ENCODE measurements around the gene SMAD3.

SMAD3 gene

GRCh38 chr15:67137319-67137718, 71.9 kb downstream of the SMAD3 start (continued):
- TF ChIP-seq ZNF280C (tag by site-specific recombination; IDR thresholded peaks at IDR 0.05) (no peak), ZFP3 (tag by site-specific recombination; IDR thresholded peaks at IDR 0.05; ENCODE audit: low read depth) (no peak)

- no peaks in the 10 kb centered on the region for H3K9me3 ChIP-seq (ENCODE audit: control insufficient read depth, insufficient read depth, low read depth, low read length)
- CTCF ChIA-PET, result interaction anchor here (0.7 to 1.2 kb wide), 3 partner anchors 177 to 208 kb away, joined by 3 to 4 read pairs (median 4); no protein-coding TSS in a partner anchor
- POLR2A ChIA-PET, result interaction anchor here (0.6 to 1.1 kb wide), 2 partner anchors 16 to 74 kb away, joined by 3 to 4 read pairs; no protein-coding TSS in a partner anchor
- H3K4me1 ChIP-seq (ENCODE audit: control insufficient read depth, insufficient read depth, low read length), result peaks cover 42% of the 10 kb centered on the region
- no peak for TF ChIP-seq ZNF48 (tag by site-specific recombination; IDR thresholded peaks at IDR 0.05)
- peak; percentile 79 for TF ChIP-seq FEZF1 (tag by site-specific recombination; IDR thresholded peaks at IDR 0.05)
- TF ChIP-seq ZNF398 (tag by site-specific recombination; IDR thresholded peaks at IDR 0.05), result peak; percentile 30; the same call in 1 of the 2 replicates
- no peak for TF ChIP-seq ZNF645 (tag by site-specific recombination; IDR thresholded peaks at IDR 0.05)
- TF ChIP-seq SP2 (tag by site-specific recombination; IDR thresholded peaks at IDR 0.05), result no peak
- TF ChIP-seq OSR2 (tag by site-specific recombination; IDR thresholded peaks at IDR 0.05), result no peak
- TF ChIP-seq ZNF660 (tag by site-specific recombination; IDR thresholded peaks at IDR 0.05), result no peak
- TF ChIP-seq ZBTB48 (tag by site-specific recombination; IDR thresholded peaks at IDR 0.05), result peak; percentile 47; the same call in 1 of the 2 replicates
- TF ChIP-seq ZNF114 (tag by site-specific recombination; IDR thresholded peaks at IDR 0.05), result no peak
- peak; percentile 32 for TF ChIP-seq ZIC2 (tag by site-specific recombination; IDR thresholded peaks at IDR 0.05)
- no peak for TF ChIP-seq ZNF19 (tag by site-specific recombination; IDR thresholded peaks at IDR 0.05; ENCODE audit: low read depth)
- no peak overlapping the region for H3K4me3 ChIP-seq (ENCODE audit: low read depth, low read length)
- H3K36me3 ChIP-seq (ENCODE audit: control insufficient read depth in 2 of 2, insufficient read depth in 1 of 2, low read length in 2 of 2), result no peaks in the 10 kb centered on the region
- H3K27ac ChIP-seq (ENCODE audit: extremely low read depth, low read depth, low read length), result peak overlapping the region; percentile 82
These were observed 72.8 kb downstream of the SMAD3 start for GRCh38 chr15:67137951-67138848.

- Histone ChIP-seq H3K4me1 (ENCODE audit: control insufficient read depth, insufficient read depth, low read length) (peaks cover 34% of the 10 kb centered on the region), H3K27ac (ENCODE audit: extremely low read depth, low read depth, low read length) (peak overlapping the region; percentile 82), H3K4me3 (ENCODE audit: low read depth, low read length) (no peak overlapping the region), H3K9me3 (ENCODE audit: control insufficient read depth, insufficient read depth, low read depth, low read length) (no peaks in the 10 kb centered on the region), H3K36me3 (ENCODE audit: control insufficient read depth in 2 of 2, insufficient read depth in 1 of 2, low read length in 2 of 2) (no peaks in the 10 kb centered on the region)
- POLR2A ChIA-PET, result no interaction called here
- CTCF ChIA-PET, result interaction anchor here (0.7 to 1.2 kb wide), 2 partner anchors 178 to 193 kb away, joined by 4 read pairs; no protein-coding TSS in a partner anchor
- TF ChIP-seq ZBTB49 (tag by site-specific recombination; IDR thresholded peaks at IDR 0.05; ENCODE audit: low read depth), result no peak
- no peak for TF ChIP-seq ZNF658 (tag by site-specific recombination; IDR thresholded peaks at IDR 0.05)
- TF ChIP-seq REPIN1 (tag by site-specific recombination; IDR thresholded peaks at IDR 0.05; ENCODE audit: low read depth), result no peak
- peak; percentile 51; the same call in 1 of the 2 replicates for TF ChIP-seq HIC1 (tag by site-specific recombination; IDR thresholded peaks at IDR 0.05)
- no peak for TF ChIP-seq ZNF174 (tag by site-specific recombination; IDR thresholded peaks at IDR 0.05)
- no peak for TF ChIP-seq ZNF140 (tag by site-specific recombination; IDR thresholded peaks at IDR 0.05)
- no peak for TF ChIP-seq ZNF175 (tag by site-specific recombination; IDR thresholded peaks at IDR 0.05)
These were observed 73.8 kb downstream of the SMAD3 start for GRCh38 chr15:67138891-67139855.
